Stimulated activated CD4-positive, alpha-beta T cell treated with anti-CD3 and anti-CD28 coated beads, Interleukin-2, amount 100 ng/mL, for 4 hours (primary cell): ENCODE measurements around the gene PSMG3.
"Not testable (repeated sequence)": the region's sequence is repeated elsewhere in the genome, so short reads cannot be mapped to it uniquely, and the experiment has no call there.

ENCODE experiments used
- DNase-seq: peaks from one replicate; pipeline ENCODE4 v3.0.0-alpha.2; 2020; ENCODE audit warnings: low read depth

Gene PSMG3

GRCh38 chr7:1596181-1597043 is 26.6 kb upstream of the PSMG3 start:
- no peak for DNase-seq

- DNase-seq: no peak
Observed at GRCh38 chr7:1595636-1596035, 25.8 kb upstream of the PSMG3 start.

GRCh38 chr7:1595027-1595426 is 25.2 kb upstream of the PSMG3 start:
- no peak for DNase-seq

GRCh38 chr7:1593904-1594421 is 24.1 kb upstream of the PSMG3 start:
- no peak for DNase-seq

- no peak for DNase-seq
Observed at GRCh38 chr7:1593091-1593866, 23.4 kb upstream of the PSMG3 start.

GRCh38 chr7:1592299-1592871 is 22.6 kb upstream of the PSMG3 start:
- no peak for DNase-seq

GRCh38 chr7:1591876-1592275 is 22.0 kb upstream of the PSMG3 start:
- no peak for DNase-seq

GRCh38 chr7:1591396-1591795 is 21.6 kb upstream of the PSMG3 start:
- no peak for DNase-seq

- DNase-seq: no peak
Observed at GRCh38 chr7:1590887-1591286, 21.1 kb upstream of the PSMG3 start.

- DNase-seq: no peak
Observed at GRCh38 chr7:1590476-1590875, 20.6 kb upstream of the PSMG3 start.

- no peak for DNase-seq
Observed at GRCh38 chr7:1588978-1589377, 19.1 kb upstream of the PSMG3 start.

GRCh38 chr7:1587738-1588137 is 17.9 kb upstream of the PSMG3 start:
- DNase-seq: no peak

- no peak for DNase-seq
Observed at GRCh38 chr7:1586827-1587705, 17.2 kb upstream of the PSMG3 start.

- no peak for DNase-seq
Observed at GRCh38 chr7:1586126-1586826, 16.4 kb upstream of the PSMG3 start.

- no peak for DNase-seq
Observed at GRCh38 chr7:1585142-1585981, 15.5 kb upstream of the PSMG3 start.

GRCh38 chr7:1584700-1585099 is 14.9 kb upstream of the PSMG3 start:
- DNase-seq: no peak

- not testable (repeated sequence) for DNase-seq
Observed at GRCh38 chr7:1583241-1583930, 13.6 kb upstream of the PSMG3 start.

GRCh38 chr7:1580422-1581030 is 10.7 kb upstream of the PSMG3 start:
- no peak for DNase-seq
